ENCODE results near the gene CAMSAP1.

CAMSAP1 gene

DNA sequence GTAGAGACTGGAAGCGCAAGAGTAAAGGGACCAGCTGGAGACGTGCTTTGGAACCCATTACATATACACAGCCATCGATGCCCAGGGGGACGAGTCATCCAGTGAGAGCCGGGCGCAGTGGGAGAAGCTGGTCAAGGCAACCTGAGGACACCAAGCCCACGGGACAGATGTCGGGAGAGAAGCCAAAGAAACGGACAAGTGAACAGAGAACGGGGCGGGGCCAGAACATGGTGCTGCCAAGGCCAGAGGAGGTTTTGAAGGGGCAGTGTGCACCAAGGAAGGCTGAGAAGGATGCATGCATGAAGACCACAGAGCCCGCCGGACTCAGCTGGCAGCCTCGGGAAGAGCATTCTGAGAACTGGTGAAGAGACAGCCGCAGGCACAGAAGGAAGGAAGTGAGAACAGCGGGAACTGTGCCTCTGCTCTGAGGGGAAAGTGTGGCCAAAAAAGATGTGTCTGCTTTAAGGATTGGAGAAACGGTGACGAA lies 20.3 kb downstream of the CAMSAP1 start:
- no peak overlapping the region for H3K27ac ChIP-seq (ENCODE audit: low read length)
- no peaks in the 10 kb centered on the region for H3K27me3 ChIP-seq (ENCODE audit: control insufficient read depth in 1 of 2, insufficient read depth in 2 of 2, low read length in 2 of 2)
- peaks cover 50% of the 10 kb centered on the region for H3K4me1 ChIP-seq (ENCODE audit: control insufficient read depth, insufficient read depth, low read length)
- H3K9ac ChIP-seq (ENCODE audit: low read length in 2 of 2), result no peak overlapping the region
- peaks cover 4% of the 10 kb centered on the region in 2 donors for H3K36me3 ChIP-seq (ENCODE audit: control insufficient read depth in 2 of 2, insufficient read depth in 2 of 2, low read length in 2 of 2)
- H3K9me3 ChIP-seq (ENCODE audit: control insufficient read depth in 2 of 2, low read length in 2 of 2), result no peaks in the 10 kb centered on the region
- no peak overlapping the region for H3K4me3 ChIP-seq (ENCODE audit: low read length in 2 of 2)

DNA sequence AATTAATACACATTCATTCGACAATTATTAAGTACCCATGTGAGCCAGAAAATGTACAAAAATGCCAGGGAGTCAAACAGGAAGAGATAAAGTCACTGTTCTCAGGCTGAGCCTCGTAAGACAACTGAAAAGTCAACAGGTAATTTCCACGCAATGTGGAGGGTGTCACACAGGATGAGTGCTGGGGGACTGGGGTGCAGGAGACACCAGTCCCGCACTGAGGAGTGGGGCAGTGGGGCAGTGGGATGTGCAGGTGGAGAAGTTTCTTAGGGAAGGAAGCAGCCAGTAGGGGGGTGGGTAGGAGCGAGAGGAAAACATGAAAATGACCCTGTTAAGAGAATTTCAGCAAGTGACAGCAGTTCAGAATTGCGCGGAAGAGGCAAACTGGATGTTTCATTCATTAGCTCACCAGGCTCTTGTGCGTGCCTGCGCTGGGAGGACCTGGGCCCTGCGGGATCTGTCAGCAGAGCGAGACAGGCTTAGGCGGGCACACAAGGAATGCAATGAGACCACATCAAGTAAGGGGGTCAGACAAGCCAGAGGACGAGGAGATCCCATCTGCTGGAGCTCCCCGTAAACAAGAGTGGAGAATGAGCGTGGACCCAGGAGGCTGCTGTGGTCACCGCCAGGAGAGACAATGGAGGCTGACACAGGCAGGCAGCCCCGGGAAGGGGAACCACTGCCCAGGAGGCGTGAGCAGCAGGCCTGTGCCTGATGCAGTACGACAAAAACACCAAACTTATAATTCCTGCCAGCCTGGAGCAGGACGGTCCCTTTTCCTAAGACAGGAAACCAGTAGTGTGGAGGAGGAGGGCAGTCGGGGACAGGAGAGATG lies 21.0 kb downstream of the CAMSAP1 start:
- H3K4me1 ChIP-seq (ENCODE audit: control insufficient read depth, insufficient read depth, low read length), result peaks cover 48% of the 10 kb centered on the region

DNA sequence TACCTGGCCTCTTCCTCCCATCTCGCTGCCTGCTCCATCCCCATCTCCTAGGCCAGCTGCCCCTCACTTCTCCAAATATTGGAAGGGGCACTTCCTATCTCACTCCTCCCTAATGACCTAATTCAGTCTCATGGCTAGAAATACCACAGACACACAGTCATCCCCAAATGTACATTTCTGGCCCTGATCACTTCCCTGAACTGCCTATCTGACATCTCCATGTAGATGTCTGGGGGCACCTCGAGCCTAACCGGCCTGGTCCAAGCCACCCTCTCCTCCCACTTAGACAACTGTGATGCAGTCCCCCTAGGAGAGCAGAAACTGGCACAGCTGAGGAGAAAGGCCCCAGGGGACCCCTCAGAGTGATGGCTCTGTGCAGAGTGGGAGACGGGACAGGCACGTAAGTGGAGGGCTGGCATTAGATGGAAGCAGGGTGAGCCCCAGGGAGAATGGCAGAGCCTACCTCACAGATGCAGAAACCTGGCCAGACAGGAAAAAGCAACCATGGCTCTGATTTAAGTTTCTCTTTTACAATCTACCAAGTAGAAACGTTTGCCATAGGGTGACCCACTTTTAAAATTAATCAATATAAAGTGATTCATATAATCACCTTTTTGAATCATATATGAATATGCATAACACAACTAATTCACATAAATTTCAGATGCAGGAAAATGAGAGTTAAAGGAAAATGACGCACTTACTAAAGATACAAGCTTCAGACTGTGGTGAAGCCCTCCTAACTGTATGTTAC lies 22.1 kb downstream of the CAMSAP1 start:
- Histone ChIP-seq H3K4me1 (ENCODE audit: control insufficient read depth, insufficient read depth, low read length) (peaks cover 38% of the 10 kb centered on the region), H3K4me3 (ENCODE audit: low read length in 2 of 2) (no peak overlapping the region), H3K36me3 (ENCODE audit: control insufficient read depth in 2 of 2, insufficient read depth in 2 of 2, low read length in 2 of 2) (peaks cover 4% of the 10 kb centered on the region in 2 donors), H3K9me3 (ENCODE audit: control insufficient read depth in 2 of 2, low read length in 2 of 2) (no peaks in the 10 kb centered on the region), H3K9ac (ENCODE audit: low read length in 2 of 2) (no peak overlapping the region), H3K27ac (ENCODE audit: low read length) (no peak overlapping the region), H3K27me3 (ENCODE audit: control insufficient read depth in 1 of 2, insufficient read depth in 2 of 2, low read length in 2 of 2) (no peaks in the 10 kb centered on the region)

More for the DNA sequence above, 21.0 kb downstream of the CAMSAP1 start:
- Histone ChIP-seq H3K27me3 (ENCODE audit: control insufficient read depth in 1 of 2, insufficient read depth in 2 of 2, low read length in 2 of 2) (no peaks in the 10 kb centered on the region), H3K27ac (ENCODE audit: low read length) (no peak overlapping the region), H3K9me3 (ENCODE audit: control insufficient read depth in 2 of 2, low read length in 2 of 2) (no peaks in the 10 kb centered on the region), H3K9ac (ENCODE audit: low read length in 2 of 2) (no peak overlapping the region), H3K36me3 (ENCODE audit: control insufficient read depth in 2 of 2, insufficient read depth in 2 of 2, low read length in 2 of 2) (peaks cover 4% of the 10 kb centered on the region in 2 donors), H3K4me3 (ENCODE audit: low read length in 2 of 2) (no peak overlapping the region)

DNA sequence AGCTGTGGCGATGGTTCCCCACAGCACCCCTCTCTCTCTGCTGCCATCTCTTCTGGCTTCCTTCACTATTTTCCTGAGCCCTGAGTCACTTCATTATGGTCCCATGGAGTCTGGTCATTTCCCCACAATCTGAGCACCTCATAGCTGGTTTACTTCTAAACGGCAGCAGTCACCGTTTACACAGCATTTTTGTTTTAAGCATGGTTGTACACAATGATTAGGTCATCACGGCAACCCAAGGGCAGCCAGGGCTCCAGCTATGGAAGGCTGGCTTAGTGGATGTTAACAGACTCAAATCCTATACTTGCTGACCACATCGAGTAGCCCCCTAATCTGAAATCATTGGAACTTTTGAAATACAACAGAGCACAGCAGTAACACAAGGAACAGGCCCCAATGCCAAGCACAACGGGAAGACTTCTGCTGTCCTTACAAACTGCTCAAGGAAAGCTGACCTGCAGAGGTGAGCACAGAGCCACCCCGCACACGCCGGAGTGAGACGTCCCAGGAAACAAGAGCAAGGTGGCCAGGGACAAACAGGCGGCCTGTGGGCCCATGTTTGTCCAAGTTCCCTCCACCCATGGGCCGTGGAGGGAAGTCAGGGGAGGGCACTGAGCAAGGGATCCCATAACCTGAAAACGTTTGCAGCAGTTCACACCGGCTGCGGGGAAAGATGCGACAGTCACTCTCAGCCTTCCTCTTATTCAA lies 22.9 kb downstream of the CAMSAP1 start:
- no peaks in the 10 kb centered on the region for H3K9me3 ChIP-seq (ENCODE audit: control insufficient read depth in 2 of 2, low read length in 2 of 2)
- H3K27ac ChIP-seq (ENCODE audit: low read length), result no peak overlapping the region
- H3K27me3 ChIP-seq (ENCODE audit: control insufficient read depth in 1 of 2, insufficient read depth in 2 of 2, low read length in 2 of 2), result no peaks in the 10 kb centered on the region

GRCh38 chr9:135883410-135884089 lies 23.8 kb downstream of the CAMSAP1 start:
- Histone ChIP-seq H3K27ac (ENCODE audit: low read length) (no peak overlapping the region), H3K27me3 (ENCODE audit: control insufficient read depth in 1 of 2, insufficient read depth in 2 of 2, low read length in 2 of 2) (no peaks in the 10 kb centered on the region), H3K9ac (ENCODE audit: low read length in 2 of 2) (no peak overlapping the region)

More for the DNA sequence above, 22.9 kb downstream of the CAMSAP1 start:
- H3K4me3 ChIP-seq (ENCODE audit: low read length in 2 of 2), result no peak overlapping the region
- no peak overlapping the region for H3K9ac ChIP-seq (ENCODE audit: low read length in 2 of 2)
- H3K36me3 ChIP-seq (ENCODE audit: control insufficient read depth in 2 of 2, insufficient read depth in 2 of 2, low read length in 2 of 2), result peaks cover 4 to 7% of the 10 kb centered on the region in 2 donors
- H3K4me1 ChIP-seq (ENCODE audit: control insufficient read depth, insufficient read depth, low read length), result peaks cover 31% of the 10 kb centered on the region

GRCh38 chr9:135882011-135882410 lies 25.3 kb downstream of the CAMSAP1 start:
- Histone ChIP-seq H3K36me3 (ENCODE audit: control insufficient read depth in 2 of 2, insufficient read depth in 2 of 2, low read length in 2 of 2) (peaks cover 4 to 9% of the 10 kb centered on the region in 2 donors), H3K27me3 (ENCODE audit: control insufficient read depth in 1 of 2, insufficient read depth in 2 of 2, low read length in 2 of 2) (no peaks in the 10 kb centered on the region), H3K4me3 (ENCODE audit: low read length in 2 of 2) (no peak overlapping the region), H3K9me3 (ENCODE audit: control insufficient read depth in 2 of 2, low read length in 2 of 2) (no peaks in the 10 kb centered on the region), H3K27ac (ENCODE audit: low read length) (no peak overlapping the region), H3K4me1 (ENCODE audit: control insufficient read depth, insufficient read depth, low read length) (peaks cover 18% of the 10 kb centered on the region), H3K9ac (ENCODE audit: low read length in 2 of 2) (no peak overlapping the region)

More at GRCh38 chr9:135883410-135884089, 23.8 kb downstream of the CAMSAP1 start:
- Histone ChIP-seq H3K4me1 (ENCODE audit: control insufficient read depth, insufficient read depth, low read length) (peaks cover 25% of the 10 kb centered on the region), H3K36me3 (ENCODE audit: control insufficient read depth in 2 of 2, insufficient read depth in 2 of 2, low read length in 2 of 2) (peaks cover 4 to 9% of the 10 kb centered on the region in 2 donors), H3K9me3 (ENCODE audit: control insufficient read depth in 2 of 2, low read length in 2 of 2) (no peaks in the 10 kb centered on the region), H3K4me3 (ENCODE audit: low read length in 2 of 2) (no peak overlapping the region)

DNA sequence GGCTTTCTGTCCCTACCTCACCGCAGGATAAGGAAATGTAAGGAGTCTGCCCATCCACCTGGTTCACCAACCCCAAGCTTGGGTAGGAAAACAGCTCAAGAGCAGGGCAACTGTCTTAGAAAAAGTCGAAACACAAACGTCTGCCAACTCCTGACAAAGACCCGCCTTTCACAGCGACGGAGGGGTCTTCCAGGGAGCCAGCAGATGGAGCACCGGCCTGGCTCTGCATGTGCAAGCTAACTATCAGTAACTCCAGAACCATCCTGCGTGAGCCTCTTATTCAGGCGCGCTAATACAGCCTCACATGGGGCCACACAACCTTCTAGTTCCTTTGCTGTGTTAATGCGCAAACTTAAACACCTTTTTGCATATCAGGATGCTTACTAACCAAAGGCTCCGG lies 26.9 kb downstream of the CAMSAP1 start:
- peaks cover 12% of the 10 kb centered on the region for H3K4me1 ChIP-seq (ENCODE audit: control insufficient read depth, insufficient read depth, low read length)
- H3K9ac ChIP-seq (ENCODE audit: low read length in 2 of 2), result no peak overlapping the region
- H3K27ac ChIP-seq (ENCODE audit: low read length), result no peak overlapping the region
- H3K9me3 ChIP-seq (ENCODE audit: control insufficient read depth in 2 of 2, low read length in 2 of 2), result no peaks in the 10 kb centered on the region
- H3K4me3 ChIP-seq (ENCODE audit: low read length in 2 of 2), result no peak overlapping the region
- H3K36me3 ChIP-seq (ENCODE audit: control insufficient read depth in 2 of 2, insufficient read depth in 2 of 2, low read length in 2 of 2), result peaks cover 4 to 9% of the 10 kb centered on the region in 2 donors
- no peaks in the 10 kb centered on the region for H3K27me3 ChIP-seq (ENCODE audit: control insufficient read depth in 1 of 2, insufficient read depth in 2 of 2, low read length in 2 of 2)

- no peaks in the 10 kb centered on the region for H3K27me3 ChIP-seq (ENCODE audit: control insufficient read depth in 1 of 2, insufficient read depth in 2 of 2, low read length in 2 of 2)
- H3K36me3 ChIP-seq (ENCODE audit: control insufficient read depth in 2 of 2, insufficient read depth in 2 of 2, low read length in 2 of 2), result peaks cover 4 to 9% of the 10 kb centered on the region in 2 donors
- H3K4me1 ChIP-seq (ENCODE audit: control insufficient read depth, insufficient read depth, low read length), result peaks cover 4% of the 10 kb centered on the region
- no peak overlapping the region for H3K9ac ChIP-seq (ENCODE audit: low read length in 2 of 2)
- no peaks in the 10 kb centered on the region for H3K9me3 ChIP-seq (ENCODE audit: control insufficient read depth in 2 of 2, low read length in 2 of 2)
- no peak overlapping the region for H3K4me3 ChIP-seq (ENCODE audit: low read length in 2 of 2)
- no peak overlapping the region for H3K27ac ChIP-seq (ENCODE audit: low read length)
These were observed 27.7 kb downstream of the CAMSAP1 start for GRCh38 chr9:135879619-135880018.

DNA sequence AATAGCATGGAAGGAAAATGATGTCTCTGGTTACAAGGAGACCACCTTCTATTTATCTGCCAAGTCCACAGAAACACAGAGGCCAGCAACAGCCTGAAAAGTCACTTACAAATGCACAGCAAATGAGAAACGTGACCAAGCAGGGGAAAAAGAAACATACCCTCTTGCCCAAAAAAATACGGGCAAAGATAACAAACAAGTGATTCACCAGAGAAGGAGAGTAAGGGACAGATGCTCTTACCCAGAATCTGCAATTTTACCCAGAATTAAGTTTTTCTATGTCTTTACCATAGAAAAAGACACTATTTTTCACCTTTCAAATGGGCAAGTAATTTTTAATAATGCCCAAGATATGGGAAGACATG lies 28.1 kb downstream of the CAMSAP1 start:
- peaks cover 3% of the 10 kb centered on the region for H3K4me1 ChIP-seq (ENCODE audit: control insufficient read depth, insufficient read depth, low read length)
- H3K9ac ChIP-seq (ENCODE audit: low read length in 2 of 2), result no peak overlapping the region
- H3K36me3 ChIP-seq (ENCODE audit: control insufficient read depth in 2 of 2, insufficient read depth in 2 of 2, low read length in 2 of 2), result peaks cover 4 to 9% of the 10 kb centered on the region in 2 donors
- H3K9me3 ChIP-seq (ENCODE audit: control insufficient read depth in 2 of 2, low read length in 2 of 2), result no peaks in the 10 kb centered on the region
- no peak overlapping the region for H3K4me3 ChIP-seq (ENCODE audit: low read length in 2 of 2)
- H3K27ac ChIP-seq (ENCODE audit: low read length), result no peak overlapping the region
- no peaks in the 10 kb centered on the region for H3K27me3 ChIP-seq (ENCODE audit: control insufficient read depth in 1 of 2, insufficient read depth in 2 of 2, low read length in 2 of 2)

Data from stomach smooth muscle (tissue), 2 donors.